GM12865 (cell line): ENCODE measurements around the gene EVX1.

Source experiments
- DNase-seq: peaks from one replicate; pipeline ENCODE4 v3.0.0; 2010; ENCODE audit warnings: low read depth
- H3K4me3 ChIP-seq: 2 replicates; pipeline ENCODE4 v1.5.1; 2011; ENCODE audit warnings: mild to moderate bottlenecking, low read depth, low read length, control low read depth
- CTCF ChIP-seq: IDR thresholded peaks from 2 replicates; pipeline ENCODE4 v1.5.1; 2011; ENCODE audit warnings: low read length, control low read depth, low read depth, inconsistent platforms; ENCODE audit not compliant: insufficient read depth; ENCODE audit errors: missing control alignments

Gene EVX1

GRCh38 chr7:27237735-27238334, 4.8 kb upstream of the EVX1 start:
- H3K4me3 ChIP-seq, result no peak overlapping the region
- no peak for DNase-seq
- no peak for TF ChIP-seq CTCF

GRCh38 chr7:27238979-27239386, 3.6 kb upstream of the EVX1 start:
- no peak for TF ChIP-seq CTCF
- no peak overlapping the region for H3K4me3 ChIP-seq
- DNase-seq, result no peak

GRCh38 chr7:27239387-27240014, 3.1 kb upstream of the EVX1 start:
- no peak overlapping the region for H3K4me3 ChIP-seq
- no peak for DNase-seq
- TF ChIP-seq CTCF, result no peak

GRCh38 chr7:27240015-27240731, 2.4 kb upstream of the EVX1 start:
- no peak for DNase-seq
- no peak overlapping the region for H3K4me3 ChIP-seq
- no peak for TF ChIP-seq CTCF

GRCh38 chr7:27241189-27242056, 1.2 kb upstream of the EVX1 start:
- no peak for TF ChIP-seq CTCF
- H3K4me3 ChIP-seq, result no peak overlapping the region

GRCh38 chr7:27242154-27242553, 448 bp upstream of the EVX1 start:
- no peak overlapping the region for H3K4me3 ChIP-seq
- no peak for DNase-seq
- TF ChIP-seq CTCF, result no peak

More at GRCh38 chr7:27241189-27242056, 1.2 kb upstream of the EVX1 start:
- DNase-seq, result no peak
